ENCODE data around the gene RGS3.

GRCh38 chr9:113481176-113481787 is 17.8 kb downstream of the RGS3 start:
- TF ChIP-seq KLF8 (tag by site-specific recombination; IDR thresholded peaks at IDR 0.05): no peak
- TF ChIP-seq CTCF (tag by site-specific recombination; IDR thresholded peaks at IDR 0.05): no peak
- TF ChIP-seq PRDM10 (tag by site-specific recombination; IDR thresholded peaks at IDR 0.05): no peak
- TF ChIP-seq ZNF133 (tag by site-specific recombination; IDR thresholded peaks at IDR 0.05): no peak
- no peak for TF ChIP-seq ZNF530 (tag by site-specific recombination; IDR thresholded peaks at IDR 0.05; ENCODE audit: low read depth)
- TF ChIP-seq ZNF558 (tag by site-specific recombination; IDR thresholded peaks at IDR 0.05): no peak
- TF ChIP-seq REST (tag by site-specific recombination; IDR thresholded peaks at IDR 0.05): no peak
- TF ChIP-seq ZNF677 (tag by site-specific recombination; IDR thresholded peaks at IDR 0.05): no peak
- TF ChIP-seq KLF16 (tag by site-specific recombination; IDR thresholded peaks at IDR 0.05): no peak

All from HEK293 (cell line).